Measurements from ENCODE around the gene MT1F. TPM values are rescaled to one million over a fixed set of nuclear protein-coding genes. Genes with fewer than 3 reads are reported as not detected.

MT1F gene
- total and polyA plus RNA-seq, 9 of the 15 experiments (the other 6 are each of a cell fraction or from before 2014, with no cell fraction given) = 0.18 to 0.68 (median 0.29) TPM; not detected in 5

DNA sequence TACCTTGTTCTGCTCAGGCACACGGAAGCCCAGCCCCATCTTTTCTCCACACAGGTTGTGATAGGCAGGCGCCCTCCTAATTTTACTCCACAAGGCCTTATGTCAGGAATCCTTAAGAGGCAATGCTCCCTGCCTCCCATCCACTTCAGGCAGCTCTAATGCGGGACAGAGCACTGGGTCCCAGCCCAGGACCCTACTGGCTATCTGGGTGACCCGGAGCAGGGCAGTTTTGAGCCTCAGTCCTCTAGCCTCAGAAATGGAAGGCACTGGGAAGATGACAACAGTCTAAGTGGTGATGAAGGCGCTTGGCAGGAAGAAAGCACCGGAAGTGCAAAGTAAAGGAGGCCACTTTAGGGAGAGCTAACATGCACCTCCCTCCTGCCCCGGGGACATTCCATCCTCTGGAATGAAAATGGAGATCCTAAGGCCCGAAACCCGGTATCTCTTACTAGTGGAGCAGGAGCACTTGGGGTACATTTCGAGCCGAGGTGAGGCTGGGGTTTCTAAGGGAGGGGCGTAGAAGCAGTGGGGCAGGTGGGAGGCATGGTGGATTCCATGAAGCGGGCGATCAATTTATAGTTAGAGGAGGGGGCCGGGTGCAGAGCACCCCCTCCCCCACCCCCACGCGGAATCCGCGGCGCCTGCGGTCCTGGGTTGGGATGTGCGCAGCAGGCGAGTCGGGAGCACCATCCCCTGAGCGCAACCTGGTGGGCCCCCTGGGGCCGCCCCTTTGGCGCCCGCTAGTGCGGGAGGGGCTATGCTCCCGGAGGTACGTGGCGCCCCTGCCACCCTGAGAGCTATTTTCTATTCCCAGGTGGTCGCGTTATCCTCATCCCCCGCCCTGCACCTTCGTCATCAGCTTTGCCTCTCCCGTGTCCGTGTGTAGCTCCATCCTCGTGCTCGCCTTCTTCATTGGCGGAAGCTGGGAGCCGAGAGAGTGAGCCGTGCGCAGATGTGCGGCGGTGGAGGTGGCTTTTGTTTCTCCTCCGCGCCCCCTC lies 4.9 kb downstream of the MT1F start:
- no peak for DNase-seq (ENCODE audit: extremely low read depth in 1 of 4, low spot score in 3 of 4)
- TF ChIP-seq BACH1 (tag; IDR thresholded peaks at IDR 0.05) (no peak), SIRT6 (IDR thresholded peaks at IDR 0.05; ENCODE audit: low read depth, low read length) (no peak), ZNF165 (CRISPR knock-in tag; IDR thresholded peaks at IDR 0.05; ENCODE audit: borderline replicate concordance) (no peak), CLOCK (CRISPR knock-in tag; IDR thresholded peaks at IDR 0.05; ENCODE audit: borderline replicate concordance) (no peak), NR0B1 (IDR thresholded peaks at IDR 0.05; ENCODE audit: partially characterized antibody) (no peak), KLF16 (IDR thresholded peaks at IDR 0.05) (no peak), DDX20 (tag; IDR thresholded peaks at IDR 0.05; ENCODE audit: low read depth) (no peak), FOSL1 (tag; conservative IDR thresholded peaks at IDR 0.05) (no peak), MYNN (IDR thresholded peaks at IDR 0.05) (no peak), MYNN (CRISPR knock-in tag; IDR thresholded peaks at IDR 0.05) (no peak), ZNF175 (CRISPR knock-in tag; IDR thresholded peaks at IDR 0.05; ENCODE audit: low read depth) (no peak), SOX6 (IDR thresholded peaks at IDR 0.05) (no peak), ZFX (CRISPR knock-in tag; IDR thresholded peaks at IDR 0.05) (no peak), ZNF174 (CRISPR knock-in tag; IDR thresholded peaks at IDR 0.05) (no peak), ZNF217 (CRISPR knock-in tag; IDR thresholded peaks at IDR 0.05) (no peak), ZKSCAN1 (IDR thresholded peaks at IDR 0.05; ENCODE audit: low read depth, low read length) (no peak), HDAC3 (IDR thresholded peaks at IDR 0.05; ENCODE audit: borderline replicate concordance, partially characterized antibody) (no peak)
- no peak overlapping the region for H3K4me2 ChIP-seq (ENCODE audit: insufficient read depth, low read length)
- peaks cover 10% of the 10 kb centered on the region; the same call in 1 of the 2 replicates for H4K20me1 ChIP-seq (replicated peaks; ENCODE audit: control insufficient read depth, insufficient read depth, low read length)
- H3K4me1 ChIP-seq (replicated peaks in 1 of 2; ENCODE audit: control insufficient read depth in 2 of 2, insufficient read depth in 2 of 2, low read length in 2 of 2) = peaks cover 0 to 9% of the 10 kb centered on the region in 2 experiments; a peak in 2 of 5 replicates
- H2AFZ ChIP-seq (ENCODE audit: low read depth, low read length) = no peak overlapping the region
- H3K27me3 ChIP-seq (ENCODE audit: control insufficient read depth in 2 of 2, insufficient read depth in 2 of 2, low read length in 2 of 2) = peaks cover 38 to 64% of the 10 kb centered on the region in 2 experiments
- H3K79me2 ChIP-seq (ENCODE audit: control insufficient read depth, insufficient read depth, low read length) = no peaks in the 10 kb centered on the region
- no peaks in the 10 kb centered on the region for H3K9me3 ChIP-seq (replicated peaks; ENCODE audit: control insufficient read depth, insufficient read depth, low read depth, low read length)
- no peak for ATAC-seq
- ChIA-PET CTCF (ENCODE audit: low intra/inter-chr PET ratio) (no interaction called here), POLR2A (no interaction called here)
- WGBS (ENCODE audit: insufficient coverage, low coverage, missing lambda C conversion rate) = 15% methylated on average over 38 of the region's 48 CpGs
- no TSS peak for BruUV-seq (replicated peaks)
- no peak overlapping the region for H3K4me3 ChIP-seq
- no peak for FAIRE-seq
- H3K27ac ChIP-seq (ENCODE audit: extremely low read depth, low read depth, low read length) = no peak overlapping the region
- in situ Hi-C loops (cut with MboI) (no loop called here), intact Hi-C loops (cut with micrococcal nuclease) (no loop called here)
- peaks cover 2% of the 10 kb centered on the region for H3K9me1 ChIP-seq (ENCODE audit: control insufficient read depth, insufficient read depth, low read length)
- no peak overlapping the region for H3K9ac ChIP-seq (ENCODE audit: insufficient read depth in 1 of 2, low read depth in 2 of 2, low read length in 2 of 2)
- no peaks in the 10 kb centered on the region for H3K36me3 ChIP-seq (ENCODE audit: control insufficient read depth, insufficient read depth, low read length)
